Astrocyte (in vitro differentiated cells and primary cell): ENCODE measurements around the gene PRKG1.

ENCODE experiments used
- CTCF ChIP-seq: IDR thresholded peaks from 2 replicates; pipeline ENCODE4 v1.5.1; 2011; ENCODE audit warnings: low read depth, mild to moderate bottlenecking, inconsistent platforms, low read length, moderate library complexity; ENCODE audit not compliant: insufficient read depth
- EZH2 ChIP-seq: IDR thresholded peaks from 2 replicates; pipeline ENCODE4 v1.6.1; 2012; ENCODE audit warnings: mild to moderate bottlenecking, low read length, inconsistent platforms; ENCODE audit not compliant: insufficient read depth

DNA sequence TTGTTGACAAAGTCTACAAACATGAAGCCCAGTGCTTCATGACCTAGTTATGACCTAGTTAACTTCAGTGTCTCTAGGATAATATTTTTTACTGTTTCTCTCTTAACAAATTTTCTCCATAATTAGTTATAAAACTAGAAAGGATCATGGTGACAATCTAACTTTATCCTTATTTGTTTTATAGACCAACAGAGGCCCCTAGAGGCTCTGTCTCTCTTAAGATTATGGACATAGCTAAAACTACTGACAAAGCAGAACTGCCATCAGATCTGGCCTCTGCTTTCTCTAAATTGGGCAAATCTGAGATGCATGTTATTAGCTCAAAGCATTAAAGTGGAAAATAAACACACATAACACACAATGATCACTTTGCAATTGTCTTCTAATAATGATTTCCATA lies 449.2 kb downstream of the PRKG1 start:
- TF ChIP-seq CTCF (no peak), EZH2 (no peak)
